Esophagus muscularis mucosa (tissue), 4 donors: ENCODE results near the gene ARFGAP1. TPM values are rescaled to one million over a fixed set of nuclear protein-coding genes. Genes with fewer than 3 reads are reported as not detected.

Source experiments
- DNase-seq: peaks from one replicate; pipeline ENCODE4 v3.0.0-alpha.2; 2017; ENCODE audit errors: extremely low spot score
- H3K27ac ChIP-seq, 4 donors: fragments of 200-600 bp; sonication (generic); replicated peaks in 1 of 4; 1 replicate in 3 of 4; 2 replicates in 1 of 4; pipeline ENCODE4 v1.5.1; 2016 to 2019; ENCODE audit warnings: mild to moderate bottlenecking in 1 of 4
- H3K27me3 ChIP-seq, 4 donors: fragments of 200-600 bp; sonication (generic); one replicate each; pipeline versions ENCODE4 v1.5.1 to v1.6.0; 2016 to 2019
- H3K36me3 ChIP-seq, 4 donors: fragments of 200-600 bp; sonication (generic); one replicate each; pipeline ENCODE4 v1.5.1; 2016 to 2019
- H3K4me1 ChIP-seq, 4 donors: fragments of 200-600 bp; sonication (generic); one replicate each; pipeline ENCODE4 v1.5.1; 2016 to 2019
- H3K4me3 ChIP-seq, 4 donors: fragments of 200-600 bp; sonication (generic); 1 replicate in 2 of 4; 2 replicates in 2 of 4; pipeline ENCODE4 v1.5.1; 2016 to 2019; ENCODE audit warnings: mild to moderate bottlenecking in 4 of 4, moderate library complexity in 1 of 4
- H3K9me3 ChIP-seq, 4 donors: fragments of 200-600 bp; sonication (generic); 1 replicate in 3 of 4; 2 replicates in 1 of 4; pipeline ENCODE4 v1.5.1; 2016 to 2019
- EP300 ChIP-seq: sonication (generic); formaldehyde crosslinking; IDR thresholded peaks from one replicate; pipeline ENCODE4 v1.6.1; 2017; ENCODE audit warnings: antibody characterized with exemption
- POLR2A ChIP-seq: fragments of 450-650 bp; IDR thresholded peaks from one replicate; pipeline ENCODE4 v1.6.1; 2017; ENCODE audit warnings: antibody characterized with exemption, moderate library complexity, mild to moderate bottlenecking, low read depth
- POLR2AphosphoS5 ChIP-seq, 2 donors: sonication (generic); formaldehyde crosslinking; IDR thresholded peaks; one replicate each; pipeline ENCODE4 v1.6.1; 2017; ENCODE audit warnings: antibody characterized with exemption in 2 of 2
- WGBS: methylation state at CpG from one replicate; pipeline ENCODE4 v1.1.5; 2018; 5-methylcytosine and 5-hydroxymethylcytosine counted together
- intact Hi-C: fragments of 100-400 bp; cut with DNase I; formaldehyde crosslinking; loops from one replicate; pipeline ENCODE4 v1.15.1; 2023
- total RNA-seq, 4 donors: library from RNA; depleted of rRNA; stranded (reverse); fragments of >200 nt; gene quantifications; one replicate each; pipeline versions ENCODE4 v1.1.0 to v1.2.1, GENCODE V29; 2016
- TF ChIP-seq, protein P1 (sequence below), 3 experiments: fragments of 200-600 bp in 2 of 3; fragments of 450-650 bp in 1 of 3; sonication (generic) in 2 of 3; IDR thresholded peaks; one replicate each; pipeline ENCODE4 v1.5.1; 2017 to 2019; ENCODE audit warnings: antibody characterized with exemption in 3 of 3, mild to moderate bottlenecking in 2 of 3, moderate library complexity in 1 of 3

ARFGAP1 gene
- total RNA-seq, 4 donors from 2014 or later: 35.8 to 50.9 (median 39.5) TPM

DNA sequence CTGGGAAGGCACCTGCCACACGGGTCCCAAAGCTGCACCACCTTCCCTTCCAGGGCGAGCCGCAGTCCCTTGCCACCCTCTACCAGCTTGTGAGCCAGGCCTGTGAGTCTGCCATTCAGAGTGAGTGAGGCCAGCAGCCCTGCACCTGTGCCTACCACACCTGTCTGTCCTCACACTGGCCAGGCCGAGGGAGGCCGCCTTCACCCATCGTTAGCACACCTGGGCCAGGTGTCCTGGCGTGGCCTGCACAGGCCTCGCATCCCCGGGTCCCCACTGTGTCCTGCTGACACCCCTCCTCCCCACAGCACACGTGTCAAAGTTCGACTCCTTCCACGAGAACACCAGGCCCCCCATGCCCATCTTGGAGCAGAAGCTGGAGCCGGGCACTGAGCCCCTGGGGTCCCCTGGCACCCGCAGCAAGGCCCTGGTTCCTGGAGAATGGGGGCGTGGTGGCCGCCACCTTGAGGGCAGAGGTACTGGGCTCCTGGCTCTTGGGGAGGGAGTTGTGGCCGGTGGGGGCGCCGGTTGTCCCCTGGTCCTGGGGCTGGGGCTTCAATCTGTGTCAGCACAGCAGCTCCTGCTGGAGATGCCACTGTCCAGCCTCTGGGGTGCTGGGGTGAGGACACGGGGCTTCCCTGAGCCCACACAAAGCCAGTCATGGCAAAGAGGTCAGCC is 55.5 kb downstream of the ARFGAP1 start:
- TF ChIP-seq, protein P1, sequence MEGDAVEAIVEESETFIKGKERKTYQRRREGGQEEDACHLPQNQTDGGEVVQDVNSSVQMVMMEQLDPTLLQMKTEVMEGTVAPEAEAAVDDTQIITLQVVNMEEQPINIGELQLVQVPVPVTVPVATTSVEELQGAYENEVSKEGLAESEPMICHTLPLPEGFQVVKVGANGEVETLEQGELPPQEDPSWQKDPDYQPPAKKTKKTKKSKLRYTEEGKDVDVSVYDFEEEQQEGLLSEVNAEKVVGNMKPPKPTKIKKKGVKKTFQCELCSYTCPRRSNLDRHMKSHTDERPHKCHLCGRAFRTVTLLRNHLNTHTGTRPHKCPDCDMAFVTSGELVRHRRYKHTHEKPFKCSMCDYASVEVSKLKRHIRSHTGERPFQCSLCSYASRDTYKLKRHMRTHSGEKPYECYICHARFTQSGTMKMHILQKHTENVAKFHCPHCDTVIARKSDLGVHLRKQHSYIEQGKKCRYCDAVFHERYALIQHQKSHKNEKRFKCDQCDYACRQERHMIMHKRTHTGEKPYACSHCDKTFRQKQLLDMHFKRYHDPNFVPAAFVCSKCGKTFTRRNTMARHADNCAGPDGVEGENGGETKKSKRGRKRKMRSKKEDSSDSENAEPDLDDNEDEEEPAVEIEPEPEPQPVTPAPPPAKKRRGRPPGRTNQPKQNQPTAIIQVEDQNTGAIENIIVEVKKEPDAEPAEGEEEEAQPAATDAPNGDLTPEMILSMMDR (IDR thresholded peaks at IDR 0.05): no peak
- TF ChIP-seq POLR2A (no peak), EP300 (no peak), POLR2AphosphoS5 (IDR thresholded peaks at IDR 0.05) (no peak)
- WGBS: 81% methylated on average over 14 of the region's 20 CpGs
- H3K27ac ChIP-seq: no peak overlapping the region
- no peaks in the 10 kb centered on the region for H3K4me1 ChIP-seq
- intact Hi-C loops: no loop called here
- no peak for DNase-seq
- H3K4me3 ChIP-seq: no peak overlapping the region
- H3K27me3 ChIP-seq: peaks cover 0 to 85% (median 0%) of the 10 kb centered on the region in 4 donors
- no peaks in the 10 kb centered on the region for H3K36me3 ChIP-seq
- peaks cover 0 to 7% (median 0%) of the 10 kb centered on the region in 4 donors for H3K9me3 ChIP-seq

DNA sequence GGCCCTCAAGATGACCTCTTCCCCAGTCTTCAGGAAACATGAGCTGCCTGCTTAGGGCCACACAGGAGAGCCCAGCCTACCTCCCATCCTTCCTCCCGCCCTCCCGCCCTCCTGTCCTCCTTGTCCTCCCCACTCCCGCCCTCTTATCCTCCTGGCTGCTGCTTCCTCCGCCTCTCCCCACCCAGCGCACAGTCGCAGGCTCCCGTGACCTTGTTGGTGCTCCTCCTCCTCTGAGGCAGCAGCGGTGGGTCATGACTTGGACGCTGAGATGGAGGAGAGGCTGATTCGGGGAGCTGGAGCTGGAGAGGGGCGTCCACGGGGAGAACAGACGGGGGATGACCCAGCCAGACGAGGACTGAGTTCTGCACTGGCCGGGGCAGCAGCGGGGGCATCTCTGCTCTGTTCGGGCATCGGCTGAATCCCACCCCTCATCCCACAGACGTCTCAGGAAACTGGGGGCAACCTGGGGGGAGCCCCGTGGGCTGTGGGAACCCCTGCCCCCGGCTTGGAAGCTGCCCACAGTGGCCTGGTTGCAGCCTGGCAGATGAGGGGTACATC is 56.2 kb downstream of the ARFGAP1 start:
- DNase-seq: no peak
- Histone ChIP-seq H3K27me3 (peaks cover 0 to 89% (median 0%) of the 10 kb centered on the region in 4 donors), H3K9me3 (peaks cover 0 to 7% (median 0%) of the 10 kb centered on the region in 4 donors), H3K27ac (no peak overlapping the region), H3K36me3 (no peaks in the 10 kb centered on the region), H3K4me1 (no peaks in the 10 kb centered on the region), H3K4me3 (no peak overlapping the region)
- WGBS: 65% methylated on average over 8 of the region's 21 CpGs
- TF ChIP-seq POLR2AphosphoS5 (IDR thresholded peaks at IDR 0.05): no peak
- TF ChIP-seq EP300: no peak
- no peak for TF ChIP-seq POLR2A
- TF ChIP-seq, protein P1 (IDR thresholded peaks at IDR 0.05): no peak
- intact Hi-C loops: no loop called here

DNA sequence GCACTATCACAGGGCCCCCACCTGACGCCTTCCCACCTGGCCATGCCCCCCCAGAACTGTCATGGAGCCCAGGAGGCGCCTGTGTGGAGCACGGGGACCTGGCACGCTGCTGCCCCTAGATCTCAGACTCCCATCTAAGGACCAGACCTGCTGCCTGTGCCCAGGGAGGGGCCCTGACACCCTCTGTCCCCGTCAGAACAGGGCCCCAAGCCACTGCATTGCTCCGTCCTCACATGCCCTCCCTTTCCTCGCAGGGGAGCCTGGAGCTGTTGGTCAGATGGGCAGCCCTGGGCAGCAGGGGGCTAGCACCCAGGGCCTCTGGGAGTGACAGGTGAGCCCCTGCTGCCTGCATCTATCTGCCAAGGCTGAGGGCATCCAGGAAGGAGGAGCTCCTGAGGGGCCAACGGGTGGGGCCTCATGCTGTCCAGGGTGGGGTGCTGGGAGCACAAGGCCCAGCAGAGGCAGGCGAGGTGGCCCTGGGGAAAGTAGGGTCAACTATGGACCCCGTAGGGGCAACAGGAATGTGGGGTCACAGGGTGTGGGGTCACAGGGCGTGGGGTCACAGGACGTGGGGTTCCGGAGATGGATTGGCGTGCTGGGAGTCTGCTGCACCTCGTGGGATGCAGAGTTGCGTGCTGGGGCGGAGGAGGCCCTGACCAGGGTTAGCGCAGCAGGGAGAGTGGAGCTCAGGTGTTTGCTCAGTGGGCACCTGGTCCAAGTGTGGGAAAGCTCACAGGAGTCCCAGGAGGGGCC is 56.9 kb downstream of the ARFGAP1 start:
- Histone ChIP-seq H3K27me3 (peaks cover 0 to 96% (median 0%) of the 10 kb centered on the region in 4 donors), H3K36me3 (no peaks in the 10 kb centered on the region), H3K4me1 (no peaks in the 10 kb centered on the region), H3K9me3 (peaks cover 0 to 7% (median 0%) of the 10 kb centered on the region in 4 donors), H3K4me3 (no peak overlapping the region), H3K27ac (no peak overlapping the region)
- no peak for DNase-seq
- 84% methylated on average over 11 of the region's 18 CpGs for WGBS
- no peak for TF ChIP-seq POLR2A
- TF ChIP-seq EP300: no peak
- intact Hi-C loops: no loop called here

DNA sequence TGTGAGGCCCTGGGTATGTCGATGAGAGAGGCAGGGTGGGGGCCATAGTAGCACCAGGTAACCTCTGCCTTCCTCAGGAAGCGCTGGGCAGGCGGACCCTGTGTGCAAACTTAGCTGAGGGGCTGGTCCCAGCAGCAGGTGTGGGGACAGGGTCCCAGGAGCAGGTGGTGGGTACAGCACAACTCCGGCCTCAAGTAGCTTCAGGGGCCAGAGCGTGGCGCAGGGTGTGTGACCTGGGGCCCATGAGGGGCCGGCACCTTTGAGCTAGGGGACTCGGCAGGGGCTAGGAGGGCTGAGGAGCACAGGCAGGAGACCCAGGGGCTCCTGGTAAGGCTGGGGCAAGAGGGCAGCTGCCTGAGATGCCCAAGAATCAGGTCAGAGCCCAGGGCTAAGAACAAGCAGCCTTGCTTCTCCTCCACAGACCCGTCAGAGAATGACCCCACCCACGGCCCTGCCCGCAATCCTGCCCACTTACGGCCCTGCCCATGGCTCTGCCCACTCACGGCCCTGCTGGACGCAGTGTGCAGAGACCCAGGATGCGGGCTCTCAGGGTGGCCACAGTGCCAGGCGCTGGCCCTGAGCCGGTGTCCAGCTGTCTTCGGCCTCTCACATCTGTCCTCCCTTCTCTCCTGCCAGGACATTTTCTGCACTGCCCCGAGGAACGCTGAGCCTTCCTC is 57.6 kb downstream of the ARFGAP1 start:
- H3K27me3 ChIP-seq: peaks cover 0 to 96% (median 0%) of the 10 kb centered on the region in 4 donors
- no peak overlapping the region for H3K4me3 ChIP-seq
- intact Hi-C loops: no loop called here
- WGBS: 82% methylated on average over 6 of the region's 20 CpGs
- TF ChIP-seq POLR2AphosphoS5 (IDR thresholded peaks at IDR 0.05) (no peak), EP300 (no peak), POLR2A (no peak)
- TF ChIP-seq, protein P1 (IDR thresholded peaks at IDR 0.05): no peak
- no peak overlapping the region for H3K27ac ChIP-seq
- no peaks in the 10 kb centered on the region for H3K36me3 ChIP-seq
- H3K4me1 ChIP-seq: no peaks in the 10 kb centered on the region
- no peak for DNase-seq
- H3K9me3 ChIP-seq: peaks cover 0 to 7% (median 0%) of the 10 kb centered on the region in 4 donors
